Ishikawa (cell line): ENCODE data around the gene RABGAP1L.

ENCODE experiments used
- CEBPB ChIP-seq: IDR thresholded peaks from 2 replicates; pipeline ENCODE4 v1.6.1; 2012
- CREB1 ChIP-seq: IDR thresholded peaks from 2 replicates; pipeline ENCODE4 v1.6.1; 2012; ENCODE audit warnings: low read depth
- EGR1 ChIP-seq: IDR thresholded peaks from 2 replicates; pipeline ENCODE4 v1.6.1; 2012
- EP300 ChIP-seq: IDR thresholded peaks from 2 replicates; pipeline ENCODE4 v1.6.1; 2012; ENCODE audit warnings: borderline replicate concordance
- FOXM1 ChIP-seq: IDR thresholded peaks from 2 replicates; pipeline ENCODE4 v1.6.1; 2012; ENCODE audit warnings: low read depth, borderline replicate concordance
- NFIC ChIP-seq: IDR thresholded peaks from 2 replicates; pipeline ENCODE4 v1.6.1; 2012
- RAD21 ChIP-seq: IDR thresholded peaks from 2 replicates; pipeline ENCODE4 v1.6.1; 2012; ENCODE audit warnings: low read depth
- TAF1 ChIP-seq: IDR thresholded peaks from 2 replicates; pipeline ENCODE4 v1.6.1; 2012; ENCODE audit warnings: low read depth, mild to moderate bottlenecking
- TCF12 ChIP-seq: IDR thresholded peaks from 2 replicates; pipeline ENCODE4 v1.6.1; 2012; ENCODE audit warnings: low read depth
- TEAD4 ChIP-seq: IDR thresholded peaks from 2 replicates; pipeline ENCODE4 v1.6.1; 2012
- YY1 ChIP-seq: IDR thresholded peaks from 2 replicates; pipeline ENCODE4 v1.6.1; 2012; ENCODE audit warnings: low read depth
- ZBTB7A ChIP-seq: IDR thresholded peaks from 2 replicates; pipeline ENCODE4 v1.6.1; 2012; ENCODE audit warnings: low read depth
- TF ChIP-seq, protein P1 (sequence below): IDR thresholded peaks from 2 replicates; pipeline ENCODE4 v1.6.1; 2012; ENCODE audit warnings: low read depth, mild to moderate bottlenecking
- TF ChIP-seq, protein P2 (sequence below): IDR thresholded peaks from 2 replicates; pipeline ENCODE4 v1.6.1; 2012
- TF ChIP-seq, protein P3 (sequence below): IDR thresholded peaks from 2 replicates; pipeline ENCODE4 v1.6.1; 2012

The RABGAP1L gene

DNA sequence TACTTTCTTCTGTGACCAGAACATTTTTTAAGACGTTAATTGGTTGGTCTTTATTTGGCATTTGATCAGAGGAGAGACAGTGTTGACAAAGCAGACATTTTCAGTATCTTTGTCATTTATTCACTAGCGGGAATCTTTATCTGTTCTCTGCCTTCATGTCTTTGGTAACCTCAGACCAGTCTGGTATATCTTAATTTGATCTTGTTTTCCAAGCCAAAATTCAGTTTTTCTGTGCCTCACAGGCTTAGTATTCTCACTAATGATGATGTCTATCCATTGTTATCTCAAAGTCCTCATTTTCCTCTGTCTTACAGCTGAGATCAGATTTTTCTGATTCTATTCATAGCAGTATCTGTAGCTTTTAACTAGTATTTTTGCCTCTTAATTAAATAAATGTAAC, 447.2 kb downstream of the RABGAP1L start:
- TF ChIP-seq CREB1, result no peak
- no peak for TF ChIP-seq YY1
- TF ChIP-seq EP300, result no peak
- TF ChIP-seq FOXM1, result no peak
- no peak for TF ChIP-seq EGR1
- TF ChIP-seq RAD21, result no peak
- TF ChIP-seq NFIC, result no peak
- TF ChIP-seq, protein P1, sequence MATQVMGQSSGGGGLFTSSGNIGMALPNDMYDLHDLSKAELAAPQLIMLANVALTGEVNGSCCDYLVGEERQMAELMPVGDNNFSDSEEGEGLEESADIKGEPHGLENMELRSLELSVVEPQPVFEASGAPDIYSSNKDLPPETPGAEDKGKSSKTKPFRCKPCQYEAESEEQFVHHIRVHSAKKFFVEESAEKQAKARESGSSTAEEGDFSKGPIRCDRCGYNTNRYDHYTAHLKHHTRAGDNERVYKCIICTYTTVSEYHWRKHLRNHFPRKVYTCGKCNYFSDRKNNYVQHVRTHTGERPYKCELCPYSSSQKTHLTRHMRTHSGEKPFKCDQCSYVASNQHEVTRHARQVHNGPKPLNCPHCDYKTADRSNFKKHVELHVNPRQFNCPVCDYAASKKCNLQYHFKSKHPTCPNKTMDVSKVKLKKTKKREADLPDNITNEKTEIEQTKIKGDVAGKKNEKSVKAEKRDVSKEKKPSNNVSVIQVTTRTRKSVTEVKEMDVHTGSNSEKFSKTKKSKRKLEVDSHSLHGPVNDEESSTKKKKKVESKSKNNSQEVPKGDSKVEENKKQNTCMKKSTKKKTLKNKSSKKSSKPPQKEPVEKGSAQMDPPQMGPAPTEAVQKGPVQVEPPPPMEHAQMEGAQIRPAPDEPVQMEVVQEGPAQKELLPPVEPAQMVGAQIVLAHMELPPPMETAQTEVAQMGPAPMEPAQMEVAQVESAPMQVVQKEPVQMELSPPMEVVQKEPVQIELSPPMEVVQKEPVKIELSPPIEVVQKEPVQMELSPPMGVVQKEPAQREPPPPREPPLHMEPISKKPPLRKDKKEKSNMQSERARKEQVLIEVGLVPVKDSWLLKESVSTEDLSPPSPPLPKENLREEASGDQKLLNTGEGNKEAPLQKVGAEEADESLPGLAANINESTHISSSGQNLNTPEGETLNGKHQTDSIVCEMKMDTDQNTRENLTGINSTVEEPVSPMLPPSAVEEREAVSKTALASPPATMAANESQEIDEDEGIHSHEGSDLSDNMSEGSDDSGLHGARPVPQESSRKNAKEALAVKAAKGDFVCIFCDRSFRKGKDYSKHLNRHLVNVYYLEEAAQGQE, result no peak
- TF ChIP-seq, protein P2, sequence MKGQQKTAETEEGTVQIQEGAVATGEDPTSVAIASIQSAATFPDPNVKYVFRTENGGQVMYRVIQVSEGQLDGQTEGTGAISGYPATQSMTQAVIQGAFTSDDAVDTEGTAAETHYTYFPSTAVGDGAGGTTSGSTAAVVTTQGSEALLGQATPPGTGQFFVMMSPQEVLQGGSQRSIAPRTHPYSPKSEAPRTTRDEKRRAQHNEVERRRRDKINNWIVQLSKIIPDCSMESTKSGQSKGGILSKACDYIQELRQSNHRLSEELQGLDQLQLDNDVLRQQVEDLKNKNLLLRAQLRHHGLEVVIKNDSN, result no peak
- TF ChIP-seq CEBPB, result no peak
- no peak for TF ChIP-seq ZBTB7A
- TF ChIP-seq, protein P3, sequence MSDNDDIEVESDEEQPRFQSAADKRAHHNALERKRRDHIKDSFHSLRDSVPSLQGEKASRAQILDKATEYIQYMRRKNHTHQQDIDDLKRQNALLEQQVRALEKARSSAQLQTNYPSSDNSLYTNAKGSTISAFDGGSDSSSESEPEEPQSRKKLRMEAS, result no peak
- TF ChIP-seq TCF12, result no peak
- no peak for TF ChIP-seq TAF1
- TF ChIP-seq TEAD4, result no peak

DNA sequence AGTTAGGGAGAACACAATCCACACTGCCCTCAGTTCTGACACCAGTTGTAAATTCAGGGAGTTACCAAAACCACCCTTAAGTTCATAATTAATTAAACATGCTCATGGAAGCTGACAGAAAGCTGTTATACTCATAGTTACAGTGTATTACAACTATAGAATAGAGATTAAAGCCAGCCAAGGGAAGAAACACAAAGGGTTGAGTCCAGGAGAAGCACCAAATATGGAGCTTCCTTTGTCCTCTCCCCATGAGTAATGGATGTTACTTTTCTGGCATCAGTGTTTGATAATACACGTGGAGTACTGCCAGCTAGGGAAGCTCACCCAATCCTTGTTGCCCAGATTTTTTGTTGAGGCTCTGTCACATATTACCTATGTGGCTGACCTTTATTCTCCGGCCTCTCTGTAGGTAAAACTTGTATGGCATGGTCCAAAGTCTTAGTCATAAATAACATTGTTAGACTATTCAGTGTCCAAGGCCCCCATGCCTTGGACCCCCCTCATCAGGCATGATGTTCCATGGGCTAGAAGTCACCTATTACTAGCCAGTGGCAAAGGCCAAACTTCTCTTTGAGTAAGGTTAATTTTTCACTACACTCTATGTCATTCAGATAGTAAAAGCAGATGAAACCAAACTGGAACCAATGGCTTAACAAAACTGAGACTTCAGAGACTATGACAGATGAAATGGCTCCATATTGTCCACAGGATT, 464.2 kb downstream of the RABGAP1L start:
- TF ChIP-seq, protein P3, result no peak
- TF ChIP-seq TCF12 (no peak), ZBTB7A (no peak), FOXM1 (no peak), TEAD4 (no peak), NFIC (no peak), TAF1 (no peak), YY1 (no peak), EP300 (no peak), CEBPB (no peak), CREB1 (no peak), RAD21 (no peak), EGR1 (no peak)
- TF ChIP-seq, protein P2, result no peak
- TF ChIP-seq, protein P1, result no peak

DNA sequence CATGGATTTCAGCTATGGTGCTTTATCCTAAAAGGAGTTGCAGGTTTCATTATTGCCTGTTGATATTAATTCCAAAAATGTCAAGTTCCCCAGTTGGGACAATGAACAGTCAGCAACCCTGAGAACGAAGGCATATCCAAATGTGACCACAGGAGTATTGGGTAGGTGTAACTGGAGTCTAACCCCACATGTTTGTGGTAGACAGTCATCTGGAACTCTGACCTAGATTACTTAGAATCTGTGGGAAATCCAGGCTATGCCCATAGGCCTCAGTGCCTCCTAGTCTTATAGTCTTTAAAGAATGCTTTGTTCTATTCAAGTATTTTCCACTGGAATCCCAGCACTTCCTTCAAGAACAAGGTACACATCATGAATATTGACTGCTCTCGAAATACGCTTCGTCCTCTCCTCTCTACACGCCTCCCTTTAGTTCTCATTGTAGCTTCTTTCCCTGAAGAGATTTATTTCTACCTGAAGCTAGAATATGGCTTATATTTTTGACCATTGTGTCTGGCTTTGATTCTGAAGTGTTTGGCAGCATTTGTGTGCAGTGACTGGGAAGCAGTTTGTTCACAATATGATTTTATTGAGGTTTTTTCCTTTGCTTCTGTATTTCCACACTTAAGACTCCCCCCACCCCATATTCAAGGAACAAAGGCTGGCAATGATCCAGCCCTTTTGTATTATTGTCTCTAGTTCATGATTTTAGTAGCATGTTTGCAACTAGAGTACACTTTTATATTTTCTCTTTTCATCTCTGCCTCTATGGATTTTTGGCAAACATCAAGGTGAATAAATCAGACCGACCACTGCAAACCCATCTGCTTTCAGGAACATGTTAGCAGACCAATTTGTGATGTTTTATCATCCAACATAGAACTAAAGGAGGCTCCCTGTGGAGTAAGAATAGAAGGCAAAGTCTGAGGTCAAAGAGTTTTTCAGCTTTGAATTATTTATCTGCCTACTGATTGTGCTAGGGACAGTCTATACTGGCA, 467.0 kb downstream of the RABGAP1L start:
- TF ChIP-seq CREB1 (no peak), EP300 (no peak), TCF12 (no peak), YY1 (no peak)

DNA sequence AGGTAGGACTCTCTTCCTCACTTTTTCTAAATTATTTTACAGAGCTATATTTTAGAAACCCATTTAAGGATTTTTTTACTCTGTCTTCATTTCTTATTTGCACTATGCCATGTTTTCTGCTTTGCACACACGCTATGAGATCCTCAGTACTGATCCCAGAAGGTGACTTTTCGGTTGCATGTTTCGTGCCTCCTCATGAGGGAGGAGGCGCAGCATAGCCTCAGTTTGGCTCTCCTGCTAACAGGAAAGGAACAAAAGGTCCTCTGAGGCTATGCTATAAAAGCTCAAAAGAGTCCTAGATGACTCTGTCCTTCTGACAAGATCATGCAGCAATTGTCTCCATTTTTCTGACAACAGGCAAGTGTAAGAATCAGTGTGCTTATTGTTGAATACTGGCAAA, 478.2 kb downstream of the RABGAP1L start:
- TF ChIP-seq NFIC (no peak), EP300 (no peak), CREB1 (no peak)

DNA sequence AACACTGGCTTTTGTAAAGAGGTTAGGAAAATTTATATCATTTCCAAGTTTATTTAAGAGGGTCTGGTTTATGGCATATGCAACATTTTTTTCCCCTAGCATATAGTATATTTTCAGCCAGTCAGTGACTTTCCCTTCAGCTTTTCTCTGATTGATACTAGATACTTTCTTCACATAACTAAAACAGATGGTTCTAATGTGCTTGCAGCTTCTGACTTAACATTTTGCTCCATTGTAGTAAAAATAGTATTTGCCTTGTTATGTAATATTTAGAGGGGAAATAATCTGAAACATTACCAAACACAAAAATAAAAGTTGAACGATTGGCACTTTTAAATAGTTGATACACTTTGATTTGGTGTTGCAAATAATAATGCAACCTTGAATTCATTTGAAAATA, 480.1 kb downstream of the RABGAP1L start:
- TF ChIP-seq RAD21, result no peak
- TF ChIP-seq TCF12, result no peak
- TF ChIP-seq TEAD4, result no peak
- TF ChIP-seq NFIC, result no peak
- TF ChIP-seq EGR1, result no peak
- TF ChIP-seq, protein P1, result no peak
- no peak for TF ChIP-seq ZBTB7A
- no peak for TF ChIP-seq EP300
